LNCaP clone FGC (cell line): ENCODE results near the gene FAM180B.

ENCODE experiments used
- DNase-seq: peaks from one replicate; pipeline ENCODE4 v3.0.0-alpha.2; 2011; ENCODE audit warnings: low read depth
- H3K4me3 ChIP-seq: 2 replicates; pipeline ENCODE4 v1.5.1; 2011; ENCODE audit warnings: mild to moderate bottlenecking, low read depth, low read length, control low read depth
- TF ChIP-seq, protein P1 (sequence below): IDR thresholded peaks from 2 replicates; pipeline ENCODE4 v1.5.1; 2012; ENCODE audit warnings: mild to moderate bottlenecking; ENCODE audit not compliant: control insufficient read depth, insufficient read depth; ENCODE audit errors: extremely low read depth

FAM180B gene

DNA sequence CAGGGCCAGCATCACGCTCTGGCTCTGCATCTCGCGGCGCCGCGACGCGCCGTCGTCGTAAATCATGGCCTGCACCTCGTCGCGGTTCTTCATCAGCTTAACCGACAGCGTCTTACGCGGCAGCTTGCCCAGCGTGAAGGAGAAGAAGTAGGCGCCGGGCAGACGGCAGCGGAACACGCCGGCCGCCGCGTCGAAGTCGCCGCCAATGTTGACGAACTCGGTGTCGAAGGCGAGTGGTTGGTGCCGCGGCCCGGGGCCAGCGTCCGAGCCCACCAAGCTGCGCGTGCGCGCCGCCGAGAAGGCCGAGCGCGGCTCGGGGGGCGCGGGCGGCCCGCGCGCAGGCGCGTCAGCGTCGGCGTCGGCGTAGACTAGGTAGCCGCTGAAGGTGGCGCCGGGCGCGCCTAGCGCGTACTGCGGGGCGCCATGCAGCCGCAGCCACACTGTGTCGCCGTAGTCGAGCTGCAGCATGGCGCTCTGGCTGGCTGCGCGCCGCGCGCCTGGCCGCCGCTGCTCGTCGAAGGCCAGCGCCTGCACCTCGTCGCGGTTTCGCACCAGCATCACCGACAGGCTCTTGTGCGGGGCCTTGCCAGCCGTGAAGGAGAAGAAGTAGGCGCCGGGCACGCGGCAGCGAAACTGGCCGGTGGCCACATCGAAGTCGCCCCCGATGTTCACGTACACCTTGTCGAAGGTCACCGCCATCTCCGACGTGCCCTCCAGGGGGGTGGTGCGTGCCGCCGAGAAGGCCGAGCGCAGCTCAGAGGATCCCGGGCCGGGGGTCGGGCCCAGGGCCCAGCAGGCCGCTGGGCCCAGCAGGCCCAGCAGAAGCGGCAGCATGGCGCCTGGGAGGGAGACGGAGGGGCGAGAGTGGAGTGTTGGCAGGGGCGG lies 3.7 kb downstream of the FAM180B start:
- TF ChIP-seq, protein P1, sequence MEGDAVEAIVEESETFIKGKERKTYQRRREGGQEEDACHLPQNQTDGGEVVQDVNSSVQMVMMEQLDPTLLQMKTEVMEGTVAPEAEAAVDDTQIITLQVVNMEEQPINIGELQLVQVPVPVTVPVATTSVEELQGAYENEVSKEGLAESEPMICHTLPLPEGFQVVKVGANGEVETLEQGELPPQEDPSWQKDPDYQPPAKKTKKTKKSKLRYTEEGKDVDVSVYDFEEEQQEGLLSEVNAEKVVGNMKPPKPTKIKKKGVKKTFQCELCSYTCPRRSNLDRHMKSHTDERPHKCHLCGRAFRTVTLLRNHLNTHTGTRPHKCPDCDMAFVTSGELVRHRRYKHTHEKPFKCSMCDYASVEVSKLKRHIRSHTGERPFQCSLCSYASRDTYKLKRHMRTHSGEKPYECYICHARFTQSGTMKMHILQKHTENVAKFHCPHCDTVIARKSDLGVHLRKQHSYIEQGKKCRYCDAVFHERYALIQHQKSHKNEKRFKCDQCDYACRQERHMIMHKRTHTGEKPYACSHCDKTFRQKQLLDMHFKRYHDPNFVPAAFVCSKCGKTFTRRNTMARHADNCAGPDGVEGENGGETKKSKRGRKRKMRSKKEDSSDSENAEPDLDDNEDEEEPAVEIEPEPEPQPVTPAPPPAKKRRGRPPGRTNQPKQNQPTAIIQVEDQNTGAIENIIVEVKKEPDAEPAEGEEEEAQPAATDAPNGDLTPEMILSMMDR: no peak
- no peak for DNase-seq
- no peak overlapping the region for H3K4me3 ChIP-seq

DNA sequence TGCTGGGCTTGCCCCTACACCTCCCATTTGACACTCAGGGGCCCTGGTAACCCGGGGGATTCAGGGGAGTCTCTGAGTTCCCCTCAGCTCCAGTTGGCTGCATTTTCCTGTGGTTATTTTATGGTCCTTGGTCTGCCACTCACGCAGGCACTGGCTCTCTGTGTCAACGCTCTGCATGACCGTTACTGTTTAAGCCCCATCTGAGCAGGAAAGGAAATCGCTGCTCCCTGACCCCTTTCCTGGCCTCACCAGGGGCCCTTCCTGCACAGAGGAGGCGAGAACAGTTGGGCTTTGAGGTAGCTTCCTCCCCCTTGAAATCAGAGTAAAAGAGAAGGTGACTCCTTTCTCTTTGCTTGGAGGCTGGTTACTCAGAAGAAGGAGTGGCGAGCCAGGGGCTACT lies 5.3 kb downstream of the FAM180B start:
- no peak overlapping the region for H3K4me3 ChIP-seq
- TF ChIP-seq, protein P1: no peak
- DNase-seq: no peak

DNA sequence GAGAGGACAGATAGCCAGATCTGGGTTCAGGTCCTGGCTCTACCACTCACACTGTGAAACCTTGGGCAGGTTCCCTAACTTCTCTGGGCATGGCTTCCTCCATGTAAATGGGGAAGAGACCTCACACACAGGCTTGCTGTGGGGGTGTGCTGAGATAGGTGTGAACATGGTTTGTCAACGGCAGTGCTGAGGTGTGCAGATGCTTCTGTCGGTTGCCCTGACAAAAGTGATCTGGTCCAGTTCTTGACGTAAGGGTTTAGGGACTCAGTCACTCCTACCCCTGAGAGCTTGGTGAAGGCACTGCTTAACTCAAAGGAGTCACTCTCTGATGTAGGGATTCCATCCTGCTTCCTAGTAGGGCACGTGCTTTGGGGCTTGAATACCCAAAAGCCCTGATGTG lies 5.8 kb downstream of the FAM180B start:
- TF ChIP-seq, protein P1: no peak
- no peak overlapping the region for H3K4me3 ChIP-seq
- no peak for DNase-seq

DNA sequence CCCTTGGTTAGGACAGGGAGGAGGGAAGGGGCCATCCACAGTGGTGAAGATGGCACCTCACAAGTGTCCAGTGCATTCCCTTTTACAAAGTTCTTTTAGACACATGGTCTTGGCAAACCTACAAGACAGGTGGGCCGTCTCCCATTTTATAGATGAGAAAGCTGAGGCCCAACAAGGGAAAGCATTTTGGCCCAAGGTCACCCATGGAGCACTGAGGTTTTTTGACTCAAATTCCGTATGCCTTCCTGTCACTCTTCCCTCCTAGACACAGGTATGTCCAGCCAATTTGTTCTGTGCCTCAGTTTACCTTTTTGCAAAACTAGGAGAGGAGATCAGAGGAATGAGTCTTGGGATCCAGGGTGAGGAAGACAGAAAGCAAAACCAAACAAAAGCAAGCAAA lies 6.5 kb downstream of the FAM180B start:
- no peak overlapping the region for H3K4me3 ChIP-seq
- TF ChIP-seq, protein P1: no peak
- DNase-seq: no peak

DNA sequence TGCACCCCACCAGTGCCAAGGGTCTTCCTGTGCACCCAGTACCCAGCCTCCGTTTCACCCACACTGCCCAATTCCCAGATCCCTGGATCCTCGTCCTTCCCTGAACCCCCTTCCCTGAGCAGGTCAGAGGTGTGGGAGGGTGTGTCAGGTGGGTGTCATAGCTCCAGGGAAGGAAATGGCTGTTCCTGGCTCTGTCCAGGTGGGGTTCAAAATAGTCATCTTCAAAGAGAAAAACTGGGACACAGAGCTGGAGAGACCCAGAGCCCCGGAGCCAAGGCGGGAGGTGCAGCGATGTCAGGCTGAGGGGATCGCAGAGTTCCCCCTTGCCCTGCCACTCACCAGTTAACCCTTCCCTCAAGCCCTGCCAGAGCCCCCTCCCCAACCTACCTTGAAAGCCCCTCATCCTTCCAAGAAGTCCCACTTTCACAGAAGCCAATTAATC lies 7.0 kb downstream of the FAM180B start:
- TF ChIP-seq, protein P1: no peak
- DNase-seq: no peak
- no peak overlapping the region for H3K4me3 ChIP-seq

DNA sequence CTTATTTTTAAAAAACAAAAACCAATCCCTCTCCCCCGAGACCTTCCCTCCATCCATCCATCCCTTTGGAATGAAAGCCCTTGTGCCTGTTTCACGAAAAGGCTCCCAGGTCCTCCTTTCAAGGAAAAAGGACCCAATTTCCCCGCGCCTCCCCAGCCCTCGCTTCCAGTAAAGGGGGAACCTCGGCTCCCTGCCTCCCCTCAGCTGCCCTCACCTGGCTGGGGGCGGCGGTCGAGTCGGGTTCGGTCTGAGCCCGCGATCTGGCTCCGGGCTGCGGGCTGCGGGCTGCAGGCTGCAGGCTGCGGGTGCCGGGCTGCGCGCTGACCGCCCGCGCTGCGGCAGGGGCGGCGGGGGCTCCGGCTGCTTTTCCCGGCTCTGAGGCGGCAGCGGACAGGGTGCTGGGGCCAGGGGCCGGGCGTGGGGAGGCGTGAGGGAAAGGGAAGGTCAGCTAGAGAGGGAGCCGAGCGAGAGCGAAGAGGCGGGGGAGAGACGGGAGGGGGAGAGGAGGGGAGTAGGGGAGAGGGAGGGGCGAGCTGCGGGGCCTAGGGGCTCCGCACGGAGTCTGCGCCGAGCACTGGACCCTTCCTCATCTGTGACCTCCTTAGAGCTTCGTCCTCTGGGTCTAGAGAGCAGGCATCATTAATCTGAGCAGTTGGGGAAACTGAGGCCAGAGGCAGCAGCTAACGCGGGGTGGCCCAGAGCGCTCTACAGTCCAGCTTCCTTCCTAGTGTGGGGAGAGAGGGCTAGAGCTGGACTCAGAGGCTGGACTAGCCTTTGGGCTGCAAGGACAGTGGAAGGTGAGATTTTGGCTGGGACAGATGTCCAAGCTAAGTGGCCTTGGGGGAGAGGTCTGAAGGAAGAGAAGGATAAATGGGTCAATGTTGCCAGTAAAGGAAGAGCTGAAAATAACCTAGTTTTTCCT lies 7.7 kb downstream of the FAM180B start, which contains the start of gene C1QTNF4:
TSS of gene C1QTNF4 (minus strand) at position 478 of the 922 bp plus-strand sequence. CDS start 3,601 bp downstream, outside the sequence.
- H3K4me3 ChIP-seq: no peak within 1 kb of the TSS

More for the DNA sequence above, 7.7 kb downstream of the FAM180B start, which contains the start of gene C1QTNF4:
- no peak for DNase-seq
- TF ChIP-seq, protein P1: no peak
